PFSK-1 (cell line): ENCODE results near the gene GLT6D1.

Source experiments
- FOXP2 ChIP-seq: optimal IDR thresholded peaks from 2 replicates; pipeline ENCODE3; 2011; ENCODE audit warnings: borderline replicate concordance, control low read depth, inconsistent platforms; ENCODE audit not compliant: insufficient read depth; ENCODE audit errors: extremely low read length, extremely low read depth
- POLR2AphosphoS5 ChIP-seq: IDR thresholded peaks from 2 replicates; pipeline ENCODE4 v1.6.1; 2012; ENCODE audit warnings: low read depth, mild to moderate bottlenecking, control low read depth, low read length, moderate library complexity
- SIN3A ChIP-seq: IDR thresholded peaks from 2 replicates; pipeline ENCODE4 v1.6.1; 2012; ENCODE audit warnings: mild to moderate bottlenecking, low read length, moderate library complexity, borderline replicate concordance; ENCODE audit not compliant: insufficient read depth
- TAF1 ChIP-seq: IDR thresholded peaks from 2 replicates; pipeline ENCODE4 v1.6.1; 2012; ENCODE audit warnings: low read length, control low read depth, borderline replicate concordance; ENCODE audit not compliant: insufficient read depth
- TF ChIP-seq, protein P1 (sequence below), 2 experiments: IDR thresholded peaks; 2 replicates each; pipeline versions ENCODE4 v1.6.1 to v1.8.0; 2011 to 2012; ENCODE audit warnings: low read depth in 2 of 2, low read length in 2 of 2, control low read depth in 1 of 2, inconsistent platforms in 1 of 2, mild to moderate bottlenecking in 1 of 2, moderate library complexity in 1 of 2; ENCODE audit not compliant: insufficient read depth in 1 of 2

Gene GLT6D1

DNA sequence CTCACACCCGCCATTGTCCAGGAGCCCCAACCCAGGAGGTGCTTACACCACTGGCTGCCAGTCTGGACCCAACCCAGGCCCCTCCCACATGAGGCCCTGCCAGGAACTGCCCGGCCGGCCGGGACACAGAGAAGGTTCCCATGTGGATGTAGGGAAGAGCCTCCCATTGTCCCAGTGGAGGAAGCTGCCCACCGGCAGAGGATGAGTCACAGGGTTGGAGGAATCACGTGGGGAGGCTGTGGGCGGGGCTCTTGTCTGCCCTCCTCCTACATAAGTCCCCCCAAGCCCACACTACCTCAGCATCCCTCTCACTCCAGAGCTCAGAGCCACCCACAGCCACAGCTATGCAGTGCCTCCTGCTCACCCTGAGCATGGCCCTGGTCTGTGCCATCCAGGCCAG lies 51.7 kb downstream of the GLT6D1 start:
- TF ChIP-seq SIN3A = no peak
- TF ChIP-seq TAF1 = no peak
- TF ChIP-seq POLR2AphosphoS5 = no peak
- TF ChIP-seq, protein P1, sequence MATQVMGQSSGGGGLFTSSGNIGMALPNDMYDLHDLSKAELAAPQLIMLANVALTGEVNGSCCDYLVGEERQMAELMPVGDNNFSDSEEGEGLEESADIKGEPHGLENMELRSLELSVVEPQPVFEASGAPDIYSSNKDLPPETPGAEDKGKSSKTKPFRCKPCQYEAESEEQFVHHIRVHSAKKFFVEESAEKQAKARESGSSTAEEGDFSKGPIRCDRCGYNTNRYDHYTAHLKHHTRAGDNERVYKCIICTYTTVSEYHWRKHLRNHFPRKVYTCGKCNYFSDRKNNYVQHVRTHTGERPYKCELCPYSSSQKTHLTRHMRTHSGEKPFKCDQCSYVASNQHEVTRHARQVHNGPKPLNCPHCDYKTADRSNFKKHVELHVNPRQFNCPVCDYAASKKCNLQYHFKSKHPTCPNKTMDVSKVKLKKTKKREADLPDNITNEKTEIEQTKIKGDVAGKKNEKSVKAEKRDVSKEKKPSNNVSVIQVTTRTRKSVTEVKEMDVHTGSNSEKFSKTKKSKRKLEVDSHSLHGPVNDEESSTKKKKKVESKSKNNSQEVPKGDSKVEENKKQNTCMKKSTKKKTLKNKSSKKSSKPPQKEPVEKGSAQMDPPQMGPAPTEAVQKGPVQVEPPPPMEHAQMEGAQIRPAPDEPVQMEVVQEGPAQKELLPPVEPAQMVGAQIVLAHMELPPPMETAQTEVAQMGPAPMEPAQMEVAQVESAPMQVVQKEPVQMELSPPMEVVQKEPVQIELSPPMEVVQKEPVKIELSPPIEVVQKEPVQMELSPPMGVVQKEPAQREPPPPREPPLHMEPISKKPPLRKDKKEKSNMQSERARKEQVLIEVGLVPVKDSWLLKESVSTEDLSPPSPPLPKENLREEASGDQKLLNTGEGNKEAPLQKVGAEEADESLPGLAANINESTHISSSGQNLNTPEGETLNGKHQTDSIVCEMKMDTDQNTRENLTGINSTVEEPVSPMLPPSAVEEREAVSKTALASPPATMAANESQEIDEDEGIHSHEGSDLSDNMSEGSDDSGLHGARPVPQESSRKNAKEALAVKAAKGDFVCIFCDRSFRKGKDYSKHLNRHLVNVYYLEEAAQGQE (IDR thresholded peaks at IDR 0.05; ENCODE audit: insufficient read depth in 1 of 2, low read depth in 2 of 2, low read length in 2 of 2) = no peak
- TF ChIP-seq FOXP2 = no peak

DNA sequence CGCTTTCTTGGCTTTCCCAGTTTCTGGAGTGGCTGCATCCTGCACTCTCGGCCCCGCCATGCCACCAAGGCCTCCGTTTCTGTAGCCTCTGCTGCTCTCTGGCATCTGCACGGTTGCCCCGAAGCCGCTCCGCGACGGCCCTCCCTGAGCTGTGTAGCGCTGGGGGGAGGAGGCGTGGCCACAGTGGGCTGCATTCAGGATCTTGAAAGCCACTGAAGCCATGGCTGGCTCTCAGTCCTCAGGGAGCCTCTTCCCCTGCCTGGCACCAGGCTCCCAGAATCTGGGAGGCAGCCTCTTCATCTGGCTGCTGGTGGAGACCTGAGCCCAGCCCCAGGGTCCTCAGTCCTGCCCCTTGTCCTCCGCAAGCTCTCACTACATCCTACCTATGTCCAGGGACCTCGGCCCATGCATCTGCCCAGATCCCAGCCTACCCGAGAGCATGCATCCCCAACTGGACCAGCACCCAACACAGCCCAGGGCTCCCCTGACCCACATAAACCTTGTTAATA lies 52.7 kb downstream of the GLT6D1 start:
- TF ChIP-seq, protein P1 (IDR thresholded peaks at IDR 0.05; ENCODE audit: insufficient read depth in 1 of 2, low read depth in 2 of 2, low read length in 2 of 2) = no peak
- TF ChIP-seq TAF1 = no peak
- no peak for TF ChIP-seq POLR2AphosphoS5
- no peak for TF ChIP-seq FOXP2
- no peak for TF ChIP-seq SIN3A

DNA sequence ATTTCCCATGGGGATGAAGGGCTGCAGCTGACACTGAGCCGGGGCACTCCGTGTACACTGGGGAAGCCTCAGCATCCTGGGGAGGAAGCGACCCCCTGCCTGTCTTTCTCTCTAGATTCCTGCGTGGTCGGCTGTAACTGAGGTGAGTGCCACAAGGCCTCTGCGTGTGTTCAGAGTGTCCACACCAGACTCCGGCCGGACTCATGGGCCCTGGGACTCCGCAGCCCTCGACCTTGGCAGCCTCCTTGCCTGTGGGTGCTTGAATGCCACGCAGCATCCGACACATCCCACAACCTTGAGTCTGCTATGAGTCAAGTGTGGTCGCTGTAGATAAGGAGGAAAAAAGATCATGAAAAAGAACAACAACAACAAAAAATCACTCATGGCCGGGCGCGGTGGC lies 54.4 kb downstream of the GLT6D1 start:
- TF ChIP-seq FOXP2 (no peak), SIN3A (no peak), POLR2AphosphoS5 (no peak), TAF1 (no peak)
- TF ChIP-seq, protein P1 (IDR thresholded peaks at IDR 0.05; ENCODE audit: insufficient read depth in 1 of 2, low read depth in 2 of 2, low read length in 2 of 2) = no peak

DNA sequence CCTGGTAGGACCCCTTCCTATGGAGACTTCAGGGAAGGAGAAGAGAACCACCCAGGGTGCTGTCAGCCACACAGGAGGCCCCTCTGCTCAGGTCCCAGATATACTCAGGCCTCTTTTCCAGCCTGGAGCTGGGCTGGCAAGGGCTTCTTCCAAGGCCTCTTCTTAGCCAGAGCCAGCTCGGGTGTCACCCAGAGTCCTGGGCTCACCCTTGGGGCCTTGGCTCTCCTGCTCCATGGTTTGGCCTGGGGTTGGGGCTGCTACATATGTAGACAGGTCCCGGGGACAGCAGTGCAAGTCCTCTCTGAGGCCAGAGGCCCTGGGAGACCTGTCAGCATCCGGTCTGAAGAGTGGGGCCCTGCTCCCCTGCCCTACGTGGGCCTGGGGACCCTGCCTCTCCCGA lies 55.0 kb downstream of the GLT6D1 start:
- TF ChIP-seq, protein P1 (IDR thresholded peaks at IDR 0.05; ENCODE audit: insufficient read depth in 1 of 2, low read depth in 2 of 2, low read length in 2 of 2) = no peak

- TF ChIP-seq POLR2AphosphoS5 = no peak
- TF ChIP-seq, protein P1 (IDR thresholded peaks at IDR 0.05; ENCODE audit: insufficient read depth in 1 of 2, low read depth in 2 of 2, low read length in 2 of 2) = no peak
- TF ChIP-seq TAF1 = no peak
- no peak for TF ChIP-seq FOXP2
- TF ChIP-seq SIN3A = no peak
Observed at GRCh38 chr9:135583688-135584011, 55.7 kb downstream of the GLT6D1 start.
